Measurements from ENCODE around the gene SFT2D1.

- TF ChIP-seq, protein P1, sequence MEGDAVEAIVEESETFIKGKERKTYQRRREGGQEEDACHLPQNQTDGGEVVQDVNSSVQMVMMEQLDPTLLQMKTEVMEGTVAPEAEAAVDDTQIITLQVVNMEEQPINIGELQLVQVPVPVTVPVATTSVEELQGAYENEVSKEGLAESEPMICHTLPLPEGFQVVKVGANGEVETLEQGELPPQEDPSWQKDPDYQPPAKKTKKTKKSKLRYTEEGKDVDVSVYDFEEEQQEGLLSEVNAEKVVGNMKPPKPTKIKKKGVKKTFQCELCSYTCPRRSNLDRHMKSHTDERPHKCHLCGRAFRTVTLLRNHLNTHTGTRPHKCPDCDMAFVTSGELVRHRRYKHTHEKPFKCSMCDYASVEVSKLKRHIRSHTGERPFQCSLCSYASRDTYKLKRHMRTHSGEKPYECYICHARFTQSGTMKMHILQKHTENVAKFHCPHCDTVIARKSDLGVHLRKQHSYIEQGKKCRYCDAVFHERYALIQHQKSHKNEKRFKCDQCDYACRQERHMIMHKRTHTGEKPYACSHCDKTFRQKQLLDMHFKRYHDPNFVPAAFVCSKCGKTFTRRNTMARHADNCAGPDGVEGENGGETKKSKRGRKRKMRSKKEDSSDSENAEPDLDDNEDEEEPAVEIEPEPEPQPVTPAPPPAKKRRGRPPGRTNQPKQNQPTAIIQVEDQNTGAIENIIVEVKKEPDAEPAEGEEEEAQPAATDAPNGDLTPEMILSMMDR (IDR thresholded peaks at IDR 0.05): no peak
- TF ChIP-seq POLR2A (IDR thresholded peaks at IDR 0.05) (no peak), POLR2AphosphoS5 (IDR thresholded peaks at IDR 0.05) (peak in 2 of 4 donors; percentile 19 to 62), EP300 (IDR thresholded peaks at IDR 0.05) (peak in 1 of 4 donors; percentile 72)
Measured at GRCh38 chr6:166364456-166364855, 22.1 kb upstream of the SFT2D1 start.
